ENCODE results near the gene DGKI. TPM values are rescaled to one million over a fixed set of nuclear protein-coding genes. Genes with fewer than 3 reads are reported as not detected.

DGKI gene
- total RNA-seq, 1 experiment from 2014 or later = 0.41 TPM

DNA sequence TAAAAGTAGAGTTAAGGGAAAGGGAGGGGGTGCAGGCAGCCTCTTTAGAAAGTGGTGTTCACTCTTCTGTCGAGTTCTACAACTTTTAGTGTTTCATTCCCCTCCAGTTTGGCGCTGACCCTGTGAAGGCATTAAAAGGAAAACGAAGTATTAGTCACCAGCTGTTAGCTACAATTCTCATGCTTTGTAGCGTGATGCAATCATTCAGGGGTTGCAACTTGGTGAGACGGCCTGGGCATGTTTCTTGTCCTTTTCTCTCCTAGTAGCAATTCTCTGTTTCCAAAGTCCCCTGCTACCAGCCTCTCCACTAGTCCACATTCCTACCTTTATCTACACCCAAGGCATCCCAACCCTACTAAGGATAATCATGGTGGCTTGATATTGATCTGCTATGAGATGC, 33.7 kb upstream of the DGKI start:
- Histone ChIP-seq H3K4me1 (replicated peaks; ENCODE audit: insufficient read depth) (peaks cover 22% of the 10 kb centered on the region), H3K36me3 (ENCODE audit: low read depth) (peaks cover 35% of the 10 kb centered on the region), H3K4me3 (no peak overlapping the region), H4K20me1 (ENCODE audit: insufficient read depth) (no peaks in the 10 kb centered on the region), H3K4me2 (no peak overlapping the region), H3K27me3 (ENCODE audit: insufficient read depth, low read depth) (no peaks in the 10 kb centered on the region), H3K9me3 (ENCODE audit: insufficient read depth, low read depth) (no peaks in the 10 kb centered on the region), H3K9me2 (ENCODE audit: insufficient read depth) (no peaks in the 10 kb centered on the region), H3K79me2 (ENCODE audit: low read depth) (no peaks in the 10 kb centered on the region), H2AFZ (no peak overlapping the region), H3K27ac (no peak overlapping the region), H3F3A (ENCODE audit: insufficient read depth, low read depth) (peaks cover 11% of the 10 kb centered on the region; the same call in 1 of the 2 replicates)
- no TSS peak for BruUV-seq (replicated peaks)
- intact Hi-C loops (cut with micrococcal nuclease; ENCODE audit: unreplicated experiment) = no loop called here
- CTCF ChIA-PET = no interaction called here
- POLR2A ChIA-PET (ENCODE audit: unreplicated experiment) = no interaction called here
- no peak for DNase-seq
- TF ChIP-seq CTCF (conservative IDR thresholded peaks at IDR 0.05) = no peak
- TF ChIP-seq EZH2 (IDR thresholded peaks at IDR 0.05; ENCODE audit: low read depth) = no peak

DNA sequence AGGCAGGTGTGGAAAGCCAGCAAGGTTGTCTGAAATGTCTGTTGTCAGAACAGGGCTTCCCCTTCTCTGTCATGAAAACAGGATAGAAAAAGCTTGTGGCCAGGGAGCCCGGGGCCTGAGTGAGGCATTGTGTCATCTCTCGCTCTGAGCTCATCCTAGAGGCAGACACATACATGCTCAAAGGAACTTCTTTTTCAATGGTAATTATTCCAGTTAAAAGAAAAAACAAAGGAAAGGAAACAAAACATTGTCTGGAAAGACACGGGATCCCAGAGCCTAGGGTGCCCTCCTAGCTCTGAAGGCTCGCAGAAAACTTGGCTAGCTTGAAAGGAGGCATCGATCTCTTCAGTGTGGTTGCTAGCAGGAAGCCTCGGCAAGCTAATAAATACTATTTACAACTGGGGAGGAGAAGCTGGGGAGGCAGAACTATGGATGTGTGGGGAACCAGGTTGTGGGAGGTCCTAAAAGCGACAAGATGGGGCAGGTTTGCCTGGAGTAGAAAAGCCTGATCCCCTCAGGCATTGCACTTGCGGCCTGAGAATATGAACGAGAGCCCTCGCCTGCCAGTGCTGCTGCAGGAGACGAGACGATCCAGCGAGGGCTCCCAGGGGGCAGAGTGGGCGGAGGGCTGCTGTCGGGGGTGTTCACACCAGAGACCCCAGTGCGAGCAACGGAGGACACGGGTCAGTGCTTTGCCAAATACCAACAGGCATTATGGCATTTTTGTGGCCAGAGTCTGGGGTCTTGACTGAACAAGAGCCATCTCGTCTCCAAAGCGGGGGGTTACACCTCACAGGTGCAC, 32.8 kb upstream of the DGKI start:
- H2AFZ ChIP-seq = no peak overlapping the region
- peaks cover 11% of the 10 kb centered on the region; the same call in 1 of the 2 replicates for H3F3A ChIP-seq (ENCODE audit: insufficient read depth, low read depth)
- H3K27me3 ChIP-seq (ENCODE audit: insufficient read depth, low read depth) = no peaks in the 10 kb centered on the region
- H3K4me3 ChIP-seq = no peak overlapping the region
- no peak overlapping the region for H3K27ac ChIP-seq
- H3K4me2 ChIP-seq = no peak overlapping the region
- H4K20me1 ChIP-seq (ENCODE audit: insufficient read depth) = no peaks in the 10 kb centered on the region
- peaks cover 33% of the 10 kb centered on the region for H3K36me3 ChIP-seq (ENCODE audit: low read depth)
- DNase-seq = no peak
- H3K9me2 ChIP-seq (ENCODE audit: insufficient read depth) = no peaks in the 10 kb centered on the region
- no peaks in the 10 kb centered on the region for H3K9me3 ChIP-seq (ENCODE audit: insufficient read depth, low read depth)
- POLR2A ChIA-PET (ENCODE audit: unreplicated experiment) = interaction anchor here (0.5 kb wide), 1 partner anchor 256 kb away, joined by 16 read pairs; no protein-coding TSS in a partner anchor
- intact Hi-C loops (cut with micrococcal nuclease; ENCODE audit: unreplicated experiment) = no loop called here
- TF ChIP-seq CTCF (conservative IDR thresholded peaks at IDR 0.05) (no peak), EZH2 (IDR thresholded peaks at IDR 0.05; ENCODE audit: low read depth) (no peak)
- BruUV-seq (replicated peaks) = no TSS peak
- no peaks in the 10 kb centered on the region for H3K79me2 ChIP-seq (ENCODE audit: low read depth)
- peaks cover 25% of the 10 kb centered on the region for H3K4me1 ChIP-seq (replicated peaks; ENCODE audit: insufficient read depth)
- CTCF ChIA-PET = no interaction called here

DNA sequence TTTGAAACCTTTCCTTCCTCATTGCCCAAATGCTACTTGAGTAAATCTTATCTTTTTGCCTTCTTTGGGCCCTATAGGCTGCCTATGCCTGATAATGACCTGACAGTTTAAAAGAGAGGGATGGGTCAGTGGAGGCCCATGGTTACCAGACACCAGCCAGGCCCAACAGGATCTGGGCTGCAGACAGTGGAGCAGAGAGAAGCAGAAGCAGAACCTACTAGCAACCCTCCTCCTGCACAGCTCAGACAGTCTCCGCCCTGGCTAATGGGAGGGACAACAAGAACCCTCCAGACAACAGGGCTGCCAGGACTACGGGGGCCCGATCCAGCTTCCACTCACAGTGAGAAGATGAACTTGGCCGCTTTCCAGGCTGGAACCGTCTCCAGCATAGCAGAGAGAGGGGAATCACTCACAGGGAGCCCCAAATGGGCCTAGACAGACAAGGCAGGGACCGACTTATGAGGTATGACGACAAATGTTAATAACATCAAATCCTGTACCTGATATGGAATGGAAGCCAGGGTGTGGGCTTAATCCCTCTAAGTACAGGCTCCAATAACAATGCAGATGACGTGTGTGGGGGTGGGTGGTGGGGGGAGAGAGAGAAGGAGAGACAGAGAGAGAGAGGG, 31.7 kb upstream of the DGKI start:
- CTCF ChIA-PET = no interaction called here
- BruUV-seq (replicated peaks) = no TSS peak

More for the DNA sequence above, 31.7 kb upstream of the DGKI start:
- intact Hi-C loops (cut with micrococcal nuclease; ENCODE audit: unreplicated experiment) = no loop called here
- H3K36me3 ChIP-seq (ENCODE audit: low read depth) = peaks cover 33% of the 10 kb centered on the region
- TF ChIP-seq CTCF (conservative IDR thresholded peaks at IDR 0.05) (no peak), EZH2 (IDR thresholded peaks at IDR 0.05; ENCODE audit: low read depth) (no peak)
- H3K4me1 ChIP-seq (replicated peaks; ENCODE audit: insufficient read depth) = peaks cover 26% of the 10 kb centered on the region
- H3K4me2 ChIP-seq = no peak overlapping the region
- no peaks in the 10 kb centered on the region for H3K79me2 ChIP-seq (ENCODE audit: low read depth)
- H3K4me3 ChIP-seq = no peak overlapping the region
- POLR2A ChIA-PET (ENCODE audit: unreplicated experiment) = no interaction called here
- no peak overlapping the region for H2AFZ ChIP-seq
- H3K27ac ChIP-seq = no peak overlapping the region
- H3K9me2 ChIP-seq (ENCODE audit: insufficient read depth) = no peaks in the 10 kb centered on the region
- H4K20me1 ChIP-seq (ENCODE audit: insufficient read depth) = no peaks in the 10 kb centered on the region
- peaks cover 11% of the 10 kb centered on the region; the same call in 1 of the 2 replicates for H3F3A ChIP-seq (ENCODE audit: insufficient read depth, low read depth)
- no peak for DNase-seq
- no peaks in the 10 kb centered on the region for H3K27me3 ChIP-seq (ENCODE audit: insufficient read depth, low read depth)
- H3K9me3 ChIP-seq (ENCODE audit: insufficient read depth, low read depth) = no peaks in the 10 kb centered on the region
